ENCODE results near the gene LAMTOR4.
A peak's percentile ranks its signal among the peaks of the same experiment; 100 is the strongest.
"Not testable (repeated sequence)": the region's sequence is repeated elsewhere in the genome, so short reads cannot be mapped to it uniquely, and the experiment has no call there.

LAMTOR4 gene

GRCh38 chr7:100171087-100171681 is 22.5 kb downstream of the LAMTOR4 start:
- no peak for DNase-seq (ENCODE audit: low spot score)

- no peak for DNase-seq (ENCODE audit: low spot score)
Observed at GRCh38 chr7:100171840-100172239, 23.1 kb downstream of the LAMTOR4 start.

GRCh38 chr7:100173806-100174495 is 25.2 kb downstream of the LAMTOR4 start:
- DNase-seq (ENCODE audit: low spot score) = no peak

- no peak for DNase-seq (ENCODE audit: low spot score)
Observed at GRCh38 chr7:100174582-100174981, 25.9 kb downstream of the LAMTOR4 start.

GRCh38 chr7:100175296-100175935 is 26.7 kb downstream of the LAMTOR4 start:
- no peak for DNase-seq (ENCODE audit: low spot score)

GRCh38 chr7:100176096-100177044 is 27.7 kb downstream of the LAMTOR4 start:
- no peak for DNase-seq (ENCODE audit: low spot score)

- DNase-seq (ENCODE audit: low spot score) = peak; percentile 96
Observed at GRCh38 chr7:100177045-100178001, 28.6 kb downstream of the LAMTOR4 start, which contains the start of the genes GPC2 and STAG3. Gene GPC2, minus strand, starts transcription at chr7:100177381. Its CDS starts 182 bp downstream, at chr7:100177199. Gene STAG3, plus strand, starts transcription at chr7:100177918. Its CDS starts 2,639 bp downstream, at chr7:100180557.

- not testable (repeated sequence) for DNase-seq (ENCODE audit: low spot score)
Observed at GRCh38 chr7:100180084-100180483, 31.4 kb downstream of the LAMTOR4 start.

- DNase-seq (ENCODE audit: low spot score) = not testable (repeated sequence)
Observed at GRCh38 chr7:100182616-100183015, 33.9 kb downstream of the LAMTOR4 start.

- not testable (repeated sequence) for DNase-seq (ENCODE audit: low spot score)
Observed at GRCh38 chr7:100183090-100183489, 34.4 kb downstream of the LAMTOR4 start.

- no peak for DNase-seq (ENCODE audit: low spot score)
Observed at GRCh38 chr7:100185726-100186125, 37.0 kb downstream of the LAMTOR4 start.

- no peak for DNase-seq (ENCODE audit: low spot score)
Observed at GRCh38 chr7:100189061-100189460, 40.3 kb downstream of the LAMTOR4 start.

- DNase-seq (ENCODE audit: low spot score) = peak; percentile 54
Observed at GRCh38 chr7:100190048-100190711, 41.5 kb downstream of the LAMTOR4 start.

- DNase-seq (ENCODE audit: low spot score) = no peak
Observed at GRCh38 chr7:100191775-100192174, 43.1 kb downstream of the LAMTOR4 start.

- not testable (repeated sequence) for DNase-seq (ENCODE audit: low spot score)
Observed at GRCh38 chr7:100192281-100192862, 43.7 kb downstream of the LAMTOR4 start.

- DNase-seq (ENCODE audit: low spot score) = no peak
Observed at GRCh38 chr7:100192969-100193368, 44.3 kb downstream of the LAMTOR4 start.

- DNase-seq (ENCODE audit: low spot score) = no peak
Observed at GRCh38 chr7:100195222-100195621, 46.5 kb downstream of the LAMTOR4 start.

- DNase-seq (ENCODE audit: low spot score) = not testable (repeated sequence)
Observed at GRCh38 chr7:100195901-100196322, 47.2 kb downstream of the LAMTOR4 start.

GRCh38 chr7:100198266-100198665 is 49.5 kb downstream of the LAMTOR4 start:
- DNase-seq (ENCODE audit: low spot score) = no peak

- DNase-seq (ENCODE audit: low spot score) = no peak
Observed at GRCh38 chr7:100200693-100201092, 52.0 kb downstream of the LAMTOR4 start.
